Immature natural killer cell (primary cell): Measurements from ENCODE around the gene KCNJ11. TPM values are rescaled to one million over a fixed set of nuclear protein-coding genes. Genes with fewer than 3 reads are reported as not detected.
A peak's percentile ranks its signal among the peaks of the same experiment; 100 is the strongest.

ENCODE experiments used
- DNase-seq, 3 donors: peaks; one replicate each; pipeline ENCODE4 v3.0.0; 2022; ENCODE audit warnings: mixed read lengths in 1 of 3
- H3K27ac Mint-ChIP-seq, 6 donors: one replicate each; pipeline ENCODE4 v1.8.0; 2020; ENCODE audit warnings: mixed read lengths in 6 of 6, mild to moderate bottlenecking in 5 of 6, inconsistent platforms in 4 of 6, moderate library complexity in 3 of 6
- H3K27me3 Mint-ChIP-seq, 3 donors: one replicate each; pipeline ENCODE4 v1.8.0; 2020 to 2021; ENCODE audit warnings: low read depth in 3 of 3, mild to moderate bottlenecking in 3 of 3, mixed read lengths in 3 of 3, moderate library complexity in 3 of 3, inconsistent platforms in 1 of 3
- H3K36me3 Mint-ChIP-seq, 3 donors: one replicate each; pipeline ENCODE4 v1.8.0; 2020; ENCODE audit warnings: mixed read lengths in 3 of 3, inconsistent platforms in 2 of 3, mild to moderate bottlenecking in 2 of 3
- H3K4me1 Mint-ChIP-seq, 2 donors: one replicate each; pipeline ENCODE4 v1.8.0; 2020; ENCODE audit warnings: inconsistent platforms in 2 of 2, mild to moderate bottlenecking in 2 of 2, mixed read lengths in 2 of 2, moderate library complexity in 1 of 2
- H3K4me3 Mint-ChIP-seq, 5 donors: one replicate each; pipeline ENCODE4 v1.8.0; 2020; ENCODE audit warnings: mild to moderate bottlenecking in 5 of 5, mixed read lengths in 5 of 5, inconsistent platforms in 3 of 5, moderate library complexity in 3 of 5
- H3K9me3 Mint-ChIP-seq, 6 donors: one replicate each; pipeline ENCODE4 v1.8.0; 2020; ENCODE audit warnings: mild to moderate bottlenecking in 6 of 6, mixed read lengths in 6 of 6, inconsistent platforms in 4 of 6, moderate library complexity in 3 of 6
- polyA plus RNA-seq, 3 donors: library from polyadenylated mRNA; unstranded; fragments of 300-500 nt; fragmentation: Illumina TruSeq; gene quantifications; one replicate each; pipeline ENCODE4 v1.2.3, GENCODE V29; 2021

KCNJ11 gene
- polyA plus RNA-seq, 3 donors from 2014 or later, result not detected

DNA sequence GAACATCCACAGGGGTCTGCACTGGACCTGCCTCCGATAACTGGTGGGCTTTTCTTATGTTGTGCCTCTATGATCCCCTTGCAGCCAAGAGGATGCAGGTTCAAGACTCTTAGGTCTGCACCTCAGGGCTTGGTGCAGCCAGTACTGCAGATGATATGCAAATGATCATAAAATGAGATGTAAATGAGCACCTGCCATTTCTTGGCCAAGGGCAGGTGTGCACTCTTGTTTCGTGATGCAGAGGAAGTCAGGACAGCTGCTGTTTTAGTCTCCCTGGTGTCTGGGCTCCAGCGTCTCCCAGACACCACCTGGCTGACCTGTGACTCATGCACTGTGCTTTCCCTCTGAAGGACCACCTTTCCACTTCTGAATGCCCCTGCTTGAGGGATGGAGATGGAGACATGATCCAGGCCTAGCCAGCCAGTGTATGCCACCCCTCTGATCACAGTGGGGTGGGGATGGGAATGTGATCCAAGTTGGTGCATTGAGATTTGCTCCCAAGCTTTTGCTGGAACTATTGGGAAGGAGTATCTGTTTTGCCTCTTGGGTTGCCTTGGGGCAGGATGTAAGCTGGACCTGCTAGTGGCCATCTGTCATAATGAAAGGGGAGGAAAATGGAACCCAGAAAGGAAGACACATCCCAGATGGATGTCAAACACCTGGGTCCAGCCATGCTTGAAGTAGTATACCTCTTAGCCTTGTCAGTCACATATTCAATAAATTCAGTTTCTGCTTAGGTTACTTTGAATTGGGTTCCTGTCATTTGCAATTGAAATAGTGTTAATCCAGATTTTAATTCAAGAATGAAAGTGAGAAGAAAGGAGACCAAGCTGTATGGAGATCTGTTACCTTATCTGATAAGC, 3.3 kb upstream of the KCNJ11 start:
- H3K4me3 Mint-ChIP-seq, result peak overlapping the region in 1 of 5 donors; percentile 8
- no peak overlapping the region for H3K27ac Mint-ChIP-seq
- H3K4me1 Mint-ChIP-seq, result peaks cover 5 to 9% of the 10 kb centered on the region in 2 donors
- peaks cover 0 to 3% (median 0%) of the 10 kb centered on the region in 3 donors for H3K27me3 Mint-ChIP-seq
- H3K36me3 Mint-ChIP-seq, result no peaks in the 10 kb centered on the region
- H3K9me3 Mint-ChIP-seq, result no peaks in the 10 kb centered on the region
- no peak for DNase-seq

DNA sequence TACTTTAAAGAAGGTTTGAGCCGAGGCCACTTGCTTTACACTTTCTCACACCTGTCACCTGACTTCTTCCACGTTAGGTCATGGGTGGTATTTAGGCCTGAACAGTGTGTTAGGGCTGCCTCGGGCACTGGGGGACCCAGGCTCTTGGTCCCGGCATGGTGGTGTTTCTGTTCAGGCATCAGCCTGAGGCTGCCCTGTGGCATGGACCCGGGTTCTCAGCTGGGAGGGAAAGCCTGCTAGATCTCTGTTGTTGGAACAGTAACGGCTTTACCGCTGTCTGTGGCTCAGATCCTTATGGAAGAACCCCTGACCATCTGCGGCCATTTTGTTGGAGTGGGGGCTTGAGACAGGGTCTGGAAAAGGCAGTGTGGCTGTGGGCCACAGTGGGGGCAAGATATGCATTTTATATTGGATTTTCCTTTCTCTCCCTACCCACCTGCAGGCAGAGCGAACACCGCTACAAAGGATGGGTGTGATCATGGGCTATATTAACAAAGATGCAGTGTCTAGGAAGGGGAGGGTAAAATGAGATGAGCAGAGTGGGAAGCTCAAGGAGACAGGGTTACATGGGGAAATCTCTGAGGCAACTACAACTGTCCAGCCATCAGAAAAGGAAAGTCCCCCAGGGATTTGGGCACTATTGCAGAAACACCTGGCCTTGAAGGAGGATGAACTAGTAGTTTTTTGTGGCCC, 1.6 kb upstream of the KCNJ11 start:
- Mint-ChIP-seq H3K36me3 (no peaks in the 10 kb centered on the region), H3K4me3 (peak overlapping the region; percentile 71 to 86 (median 83)), H3K27me3 (peaks cover 0 to 3% (median 0%) of the 10 kb centered on the region in 3 donors), H3K9me3 (no peaks in the 10 kb centered on the region), H3K27ac (peak overlapping the region in 2 of 6 donors; percentile 21 to 24), H3K4me1 (peaks cover 5 to 9% of the 10 kb centered on the region in 2 donors)
- peak in 1 of 3 donors; percentile 7 for DNase-seq

DNA sequence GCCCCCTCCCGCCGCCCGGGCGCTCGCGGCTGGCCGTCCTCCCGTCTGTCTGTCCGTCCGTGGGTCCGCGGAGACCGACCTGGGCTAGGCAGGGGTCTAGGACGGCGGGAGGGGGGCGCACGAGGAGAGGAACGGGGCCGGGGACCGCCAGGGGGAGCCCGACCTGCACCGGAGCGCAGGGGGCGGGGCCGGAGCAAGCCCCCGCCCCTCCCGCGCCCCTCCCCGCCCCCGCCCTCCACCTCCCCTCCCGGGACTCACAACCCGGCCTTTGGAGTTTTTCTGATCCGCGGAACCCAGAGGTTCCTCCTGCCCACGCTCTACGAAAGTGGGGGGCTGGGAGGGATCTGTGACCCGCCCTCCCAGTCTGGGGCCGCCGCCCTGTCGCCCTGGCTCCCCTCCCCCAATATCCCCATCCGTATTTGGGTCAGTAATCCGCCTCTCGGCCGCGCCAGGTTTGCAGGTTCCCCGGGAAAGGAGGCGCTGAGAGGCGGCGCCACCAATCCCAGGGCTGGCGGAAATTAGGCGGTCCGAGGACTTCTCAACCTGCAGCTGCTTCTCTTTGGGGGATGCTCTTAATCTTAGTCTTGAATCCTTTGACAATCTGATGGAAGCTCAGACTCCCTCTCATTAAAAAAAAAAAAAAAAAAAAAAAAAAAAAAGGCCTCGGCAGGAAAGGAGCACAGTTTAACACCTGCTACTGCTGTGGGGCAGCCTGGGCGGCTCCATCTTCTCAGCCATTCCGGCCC, 925 bp upstream of the KCNJ11 start:
- Mint-ChIP-seq H3K27ac (no peak overlapping the region), H3K36me3 (no peaks in the 10 kb centered on the region), H3K9me3 (no peaks in the 10 kb centered on the region), H3K4me3 (peak overlapping the region; percentile 71 to 86 (median 83)), H3K27me3 (peaks cover 0 to 3% (median 0%) of the 10 kb centered on the region in 3 donors), H3K4me1 (peaks cover 5 to 9% of the 10 kb centered on the region in 2 donors)
- peak; percentile 69 to 79 (median 76) for DNase-seq

DNA sequence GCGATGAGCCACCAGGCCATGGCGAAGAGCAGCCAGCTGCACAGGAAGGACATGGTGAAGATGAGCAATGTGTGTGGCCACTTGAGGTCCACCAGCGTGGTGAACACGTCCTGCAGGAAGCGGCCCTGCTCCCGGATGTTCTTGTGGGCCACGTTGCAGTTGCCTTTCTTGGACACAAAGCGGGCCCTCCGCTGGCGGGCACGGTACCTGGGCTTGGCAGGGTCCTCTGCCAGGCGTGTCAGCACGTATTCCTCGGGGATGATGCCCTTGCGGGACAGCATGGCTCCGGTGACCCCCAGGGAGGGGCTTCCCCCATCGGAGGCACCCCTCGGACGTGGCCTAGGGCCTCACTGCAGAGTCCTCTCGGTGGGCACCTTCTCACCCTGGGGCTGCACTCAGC, 648 bp downstream of the KCNJ11 start:
- Mint-ChIP-seq H3K4me3 (peak overlapping the region; percentile 69 to 80 (median 76)), H3K27me3 (peaks cover 0 to 1% (median 0%) of the 10 kb centered on the region in 3 donors), H3K4me1 (peaks cover 5 to 9% of the 10 kb centered on the region in 2 donors), H3K27ac (peak overlapping the region in 4 of 6 donors; percentile 31 to 69 (median 42)), H3K36me3 (no peaks in the 10 kb centered on the region), H3K9me3 (no peaks in the 10 kb centered on the region)
- no peak for DNase-seq

DNA sequence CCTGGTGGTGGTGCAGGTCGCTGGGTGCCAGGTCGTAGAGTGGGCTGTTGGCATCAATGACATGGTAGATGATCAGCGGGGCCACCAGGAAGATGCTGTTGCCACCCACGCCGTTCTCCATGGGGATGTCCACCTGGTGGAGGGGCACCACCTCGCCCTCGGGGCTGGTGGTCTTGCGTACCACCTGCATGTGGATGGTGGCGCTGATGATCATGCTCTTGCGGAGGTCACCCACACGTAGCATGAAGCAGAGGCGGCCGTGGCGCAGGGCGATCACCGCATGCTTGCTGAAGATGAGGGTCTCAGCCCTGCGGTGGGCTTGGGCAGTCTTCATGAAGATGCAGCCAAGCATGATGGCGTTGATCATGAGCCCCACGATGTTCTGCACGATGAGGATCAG, 1.2 kb downstream of the KCNJ11 start:
- Mint-ChIP-seq H3K36me3 (no peaks in the 10 kb centered on the region), H3K27me3 (peaks cover 0 to 1% (median 0%) of the 10 kb centered on the region in 3 donors), H3K4me3 (peak overlapping the region; percentile 23 to 80 (median 69)), H3K9me3 (no peaks in the 10 kb centered on the region), H3K27ac (peak overlapping the region in 2 of 6 donors; percentile 45 to 69), H3K4me1 (peaks cover 5 to 9% of the 10 kb centered on the region in 2 donors)
- no peak for DNase-seq

- Mint-ChIP-seq H3K36me3 (no peaks in the 10 kb centered on the region), H3K4me3 (no peak overlapping the region), H3K27me3 (peaks cover 0 to 1% (median 0%) of the 10 kb centered on the region in 3 donors), H3K4me1 (peaks cover 5 to 9% of the 10 kb centered on the region in 2 donors), H3K9me3 (no peaks in the 10 kb centered on the region), H3K27ac (no peak overlapping the region)
- peak in 1 of 3 donors; percentile 15 for DNase-seq
These were observed 2.0 kb downstream of the KCNJ11 start for GRCh38 chr11:17386331-17387084.

- no peaks in the 10 kb centered on the region for H3K9me3 Mint-ChIP-seq
- H3K27ac Mint-ChIP-seq, result no peak overlapping the region
- H3K4me1 Mint-ChIP-seq, result peaks cover 5 to 9% of the 10 kb centered on the region in 2 donors
- H3K27me3 Mint-ChIP-seq, result peaks cover 0 to 3% (median 2%) of the 10 kb centered on the region in 3 donors
- no peak for DNase-seq
- H3K4me3 Mint-ChIP-seq, result peak overlapping the region in 1 of 5 donors; percentile 32
- no peaks in the 10 kb centered on the region for H3K36me3 Mint-ChIP-seq
These were observed 2.5 kb downstream of the KCNJ11 start for GRCh38 chr11:17385926-17386325.

GRCh38 chr11:17385492-17385891, 3.0 kb downstream of the KCNJ11 start:
- H3K27ac Mint-ChIP-seq, result no peak overlapping the region
- H3K36me3 Mint-ChIP-seq, result no peaks in the 10 kb centered on the region
- peaks cover 0 to 3% (median 2%) of the 10 kb centered on the region in 3 donors for H3K27me3 Mint-ChIP-seq
- H3K4me3 Mint-ChIP-seq, result peak overlapping the region in 1 of 5 donors; percentile 32
- H3K4me1 Mint-ChIP-seq, result peaks cover 5 to 9% of the 10 kb centered on the region in 2 donors
- no peaks in the 10 kb centered on the region for H3K9me3 Mint-ChIP-seq
- DNase-seq, result no peak

DNA sequence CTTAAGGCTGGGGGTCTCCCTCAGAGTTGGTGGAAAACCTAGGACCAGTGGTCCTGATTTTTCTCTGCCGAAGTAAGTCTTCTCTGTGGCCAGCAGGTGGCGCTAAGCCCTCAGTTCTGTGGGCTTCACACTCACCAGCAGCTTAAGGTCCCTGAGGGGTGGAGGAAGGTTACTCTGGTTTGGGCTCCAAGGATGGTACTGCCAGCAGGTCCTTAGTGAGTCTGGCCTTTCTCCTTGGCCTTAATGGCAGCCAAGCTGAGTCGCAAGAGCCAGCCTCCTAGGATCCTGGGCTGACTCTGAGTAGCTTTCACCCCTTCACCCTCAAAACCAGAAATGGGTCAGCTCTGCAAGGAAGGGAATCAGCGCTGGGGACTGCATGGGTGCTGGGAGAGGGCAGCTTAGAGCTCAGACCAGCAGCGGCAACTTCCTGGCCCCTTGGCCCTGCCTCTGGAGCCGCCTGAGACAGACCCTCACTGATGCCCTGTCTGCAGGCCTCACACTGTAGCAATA, 4.4 kb downstream of the KCNJ11 start:
- Mint-ChIP-seq H3K36me3 (no peaks in the 10 kb centered on the region), H3K9me3 (no peaks in the 10 kb centered on the region), H3K27ac (no peak overlapping the region), H3K4me1 (peaks cover 2 to 5% of the 10 kb centered on the region in 2 donors), H3K4me3 (no peak overlapping the region), H3K27me3 (peaks cover 0 to 3% (median 2%) of the 10 kb centered on the region in 3 donors)
- peak; percentile 63 to 71 (median 69) for DNase-seq

DNA sequence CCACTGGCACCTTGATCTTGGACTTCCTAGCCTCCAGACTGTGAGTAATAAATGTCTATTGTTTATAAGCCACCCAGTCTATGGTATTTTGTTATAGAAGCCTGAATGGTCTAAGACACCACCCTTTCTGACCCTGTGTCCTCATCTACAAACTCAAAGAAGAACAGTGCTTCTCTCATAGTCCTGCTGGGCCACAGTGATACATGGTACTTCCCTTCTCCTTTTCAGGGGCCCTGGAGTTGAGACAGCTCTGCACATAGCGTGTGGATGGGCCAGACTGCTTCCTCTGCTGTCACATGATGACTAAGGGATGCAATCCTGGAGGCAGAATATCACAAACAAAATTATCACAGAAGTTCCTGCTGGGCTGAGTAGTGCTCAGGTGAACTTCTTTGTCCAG, 5.0 kb downstream of the KCNJ11 start:
- Mint-ChIP-seq H3K36me3 (peaks cover 0 to 1% (median 0%) of the 10 kb centered on the region in 3 donors), H3K27ac (no peak overlapping the region), H3K4me1 (peaks cover 2 to 5% of the 10 kb centered on the region in 2 donors), H3K9me3 (peaks cover 0 to under 1% (median 0%) of the 10 kb centered on the region in 6 donors), H3K4me3 (no peak overlapping the region), H3K27me3 (peaks cover 0 to 3% (median 2%) of the 10 kb centered on the region in 3 donors)
- DNase-seq, result no peak

GRCh38 chr11:17382046-17382728, 6.3 kb downstream of the KCNJ11 start:
- Mint-ChIP-seq H3K4me3 (no peak overlapping the region), H3K4me1 (peaks cover 0 to under 1% of the 10 kb centered on the region in 2 donors), H3K27ac (no peak overlapping the region), H3K27me3 (peaks cover 0 to 2% (median 2%) of the 10 kb centered on the region in 3 donors), H3K36me3 (peaks cover 0 to 3% (median 0%) of the 10 kb centered on the region in 3 donors), H3K9me3 (peaks cover 0 to 2% (median 0%) of the 10 kb centered on the region in 6 donors)
- DNase-seq, result no peak

DNA sequence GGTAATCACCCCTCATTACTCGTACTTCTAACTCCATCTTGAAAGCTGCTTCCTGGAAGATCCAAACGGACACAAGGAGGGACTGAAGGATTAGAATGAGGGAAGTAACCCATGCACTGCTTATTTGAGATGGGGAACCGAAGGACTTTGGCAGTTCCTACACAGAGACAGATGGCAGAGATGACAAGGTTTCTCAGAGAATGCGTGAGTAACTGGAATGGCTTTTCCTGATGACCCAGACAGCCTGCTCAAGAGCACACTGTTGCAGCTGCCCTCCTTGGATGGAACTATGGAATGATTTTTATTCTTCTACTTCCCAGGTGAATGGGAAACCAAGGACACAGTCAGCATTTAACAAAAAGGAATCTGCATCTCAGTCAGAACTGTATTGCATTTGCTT, 7.3 kb downstream of the KCNJ11 start:
- H3K4me3 Mint-ChIP-seq, result no peak overlapping the region
- no peak for DNase-seq

More for the DNA sequence above, 7.3 kb downstream of the KCNJ11 start:
- Mint-ChIP-seq H3K27ac (peak overlapping the region in 1 of 6 donors; percentile 25), H3K36me3 (peaks cover 0 to 3% (median 0%) of the 10 kb centered on the region in 3 donors), H3K9me3 (peaks cover 0 to 2% (median 0%) of the 10 kb centered on the region in 6 donors), H3K27me3 (peaks cover 0 to 3% (median 2%) of the 10 kb centered on the region in 3 donors), H3K4me1 (no peaks in the 10 kb centered on the region)
